SK-N-SH treated with all-trans-retinoic acid at 6 μM for 48 hours (cell line): ENCODE results near the gene SFMBT2.

Source experiments
- ATAC-seq: fragments of 200-7000 bp; cut with Tn5 transposase; 3 replicates; pipeline ENCODE4 v1.9.1; 2020; ENCODE audit warnings: mild to moderate bottlenecking, moderate library complexity
- BACH2 ChIP-seq: fragments of 250-450 bp; sonication (Bioruptor Pico); IDR thresholded peaks from 2 replicates; pipeline ENCODE4 v1.9.0; 2021; ENCODE audit warnings: mild to moderate bottlenecking, borderline replicate concordance
- CREB5 ChIP-seq: fragments of 250-450 bp; sonication (Bioruptor Pico); IDR thresholded peaks from 2 replicates; pipeline ENCODE4 v1.5.1; 2020; ENCODE audit warnings: low read depth, mild to moderate bottlenecking, moderate library complexity
- CSDC2 ChIP-seq: fragments of 250-450 bp; sonication (Bioruptor Pico); IDR thresholded peaks from 2 replicates; pipeline ENCODE4 v1.5.0; 2020; ENCODE audit warnings: mild to moderate bottlenecking, moderate library complexity
- GLIS3 ChIP-seq: fragments of 250-450 bp; sonication (Bioruptor Pico); IDR thresholded peaks from 2 replicates; pipeline ENCODE4 v1.5.0; 2020; ENCODE audit warnings: mild to moderate bottlenecking, moderate library complexity
- PATZ1 ChIP-seq: fragments of 250-450 bp; sonication (Bioruptor Pico); IDR thresholded peaks from 2 replicates; pipeline ENCODE4 v1.8.0; 2020; ENCODE audit warnings: mild to moderate bottlenecking, moderate library complexity, borderline replicate concordance
- POU6F1 ChIP-seq: fragments of 250-450 bp; sonication (Bioruptor Pico); IDR thresholded peaks from 2 replicates; pipeline ENCODE4 v1.8.0; 2021; ENCODE audit warnings: low read depth, mild to moderate bottlenecking, moderate library complexity, borderline replicate concordance
- PPARA ChIP-seq: fragments of 250-450 bp; sonication (Bioruptor Pico); IDR thresholded peaks from 2 replicates; pipeline ENCODE4 v1.5.0; 2020; ENCODE audit warnings: mild to moderate bottlenecking, borderline replicate concordance
- RARB ChIP-seq: fragments of 250-450 bp; sonication (Bioruptor Pico); IDR thresholded peaks from 2 replicates; pipeline ENCODE4 v1.8.0; 2021; ENCODE audit warnings: mild to moderate bottlenecking, moderate library complexity
- SNAI2 ChIP-seq: fragments of 250-450 bp; sonication (Bioruptor Pico); IDR thresholded peaks from 2 replicates; pipeline ENCODE4 v1.5.0; 2020; ENCODE audit warnings: mild to moderate bottlenecking, moderate library complexity
- TCF4 ChIP-seq: fragments of 250-450 bp; sonication (Bioruptor Pico); IDR thresholded peaks from 2 replicates; pipeline ENCODE4 v1.8.0; 2021; ENCODE audit warnings: mild to moderate bottlenecking, moderate library complexity, borderline replicate concordance
- TSHZ2 ChIP-seq: fragments of 250-450 bp; sonication (Bioruptor Pico); IDR thresholded peaks from 2 replicates; pipeline ENCODE4 v1.5.0; 2020; ENCODE audit warnings: mild to moderate bottlenecking, moderate library complexity
- ZC3H10 ChIP-seq: fragments of 250-450 bp; sonication (Bioruptor Pico); IDR thresholded peaks from 2 replicates; pipeline ENCODE4 v1.5.1; 2021; ENCODE audit warnings: mild to moderate bottlenecking, moderate library complexity
- ZNF565 ChIP-seq: fragments of 450-650 bp; formaldehyde crosslinking; conservative IDR thresholded peaks from 2 replicates; pipeline ENCODE4 v1.5.0; 2020; ENCODE audit warnings: low read depth, mild to moderate bottlenecking, moderate library complexity
- ZNF70 ChIP-seq: fragments of 450-650 bp; formaldehyde crosslinking; IDR thresholded peaks from 2 replicates; pipeline ENCODE4 v1.5.0; 2020; ENCODE audit warnings: mild to moderate bottlenecking, moderate library complexity
- ZNF8 ChIP-seq: fragments of 450-650 bp; formaldehyde crosslinking; IDR thresholded peaks from 2 replicates; pipeline ENCODE4 v1.5.0; 2020; ENCODE audit warnings: mild to moderate bottlenecking, moderate library complexity

The SFMBT2 gene

GRCh38 chr10:7417807-7418206, 7.0 kb upstream of the SFMBT2 start:
- ATAC-seq = no peak
- no peak for TF ChIP-seq PATZ1 (CRISPR knock-in tag)
- no peak for TF ChIP-seq PPARA (CRISPR knock-in tag)
- TF ChIP-seq ZNF70 = no peak

GRCh38 chr10:7417103-7417623, 6.3 kb upstream of the SFMBT2 start:
- no peak; the same call in 2 of the 3 replicates for ATAC-seq
- no peak for TF ChIP-seq CSDC2
- TF ChIP-seq ZNF8 (CRISPR knock-in tag) = no peak

GRCh38 chr10:7414766-7415165, 3.9 kb upstream of the SFMBT2 start:
- no peak for TF ChIP-seq TCF4
- TF ChIP-seq ZNF565 (CRISPR knock-in tag) = no peak
- TF ChIP-seq ZC3H10 (CRISPR knock-in tag) = no peak
- ATAC-seq = no peak

GRCh38 chr10:7412928-7413282, 2.1 kb upstream of the SFMBT2 start:
- ATAC-seq = no peak
- TF ChIP-seq ZC3H10 (CRISPR knock-in tag) = no peak
- TF ChIP-seq SNAI2 = no peak
- TF ChIP-seq RARB = no peak
- no peak for TF ChIP-seq BACH2 (CRISPR knock-in tag)
- no peak for TF ChIP-seq ZNF8 (CRISPR knock-in tag)
- no peak for TF ChIP-seq CREB5
- no peak for TF ChIP-seq POU6F1 (CRISPR knock-in tag)
- no peak for TF ChIP-seq GLIS3 (CRISPR knock-in tag)
- no peak for TF ChIP-seq TCF4
- no peak for TF ChIP-seq PATZ1 (CRISPR knock-in tag)
- no peak for TF ChIP-seq CSDC2
- TF ChIP-seq TSHZ2 (CRISPR knock-in tag) = no peak
- TF ChIP-seq, all 23 proteins: peak for 0

- ATAC-seq = no peak
- TF ChIP-seq RARB (no peak), ZNF8 (CRISPR knock-in tag) (no peak)
These were observed 1.5 kb upstream of the SFMBT2 start for GRCh38 chr10:7412237-7412927.
